Stimulated activated naive B cell treated with anti-CD40 and anti-IgM and Interleukin-4, amounts not matched to agents 10 μg/mL and 1 μg/mL and 100 μg/mL, for 72 hours (primary cell): ENCODE data around the gene WIPI1.

Experiments
- ATAC-seq, 2 donors: fragments of 150-1000 bp; cut with Tn5 transposase; replicated peaks; 2 replicates each; pipeline ENCODE4 v1.10.0; 2021; ENCODE audit warnings: moderate library complexity in 1 of 2
- DNase-seq: peaks from one replicate; pipeline ENCODE4 v3.0.0; 2021
- H3K27ac Mint-ChIP-seq: one replicate; pipeline ENCODE4 v1.8.0; 2022; ENCODE audit warnings: mild to moderate bottlenecking, mixed read lengths
- H3K27me3 Mint-ChIP-seq, 2 donors: one replicate each; pipeline ENCODE4 v1.8.0; 2022; ENCODE audit warnings: mixed read lengths in 2 of 2
- H3K36me3 Mint-ChIP-seq, 2 donors: one replicate each; pipeline ENCODE4 v1.8.0; 2022; ENCODE audit warnings: mixed read lengths in 2 of 2, mild to moderate bottlenecking in 1 of 2
- H3K4me1 Mint-ChIP-seq, 2 donors: one replicate each; pipeline ENCODE4 v1.8.0; 2022; ENCODE audit warnings: mixed read lengths in 2 of 2, mild to moderate bottlenecking in 1 of 2
- H3K4me3 Mint-ChIP-seq, 2 donors: one replicate each; pipeline ENCODE4 v1.8.0; 2022; ENCODE audit warnings: mild to moderate bottlenecking in 2 of 2, mixed read lengths in 2 of 2, moderate library complexity in 1 of 2
- H3K9me3 Mint-ChIP-seq, 2 donors: one replicate each; pipeline ENCODE4 v1.8.0; 2022; ENCODE audit warnings: mixed read lengths in 2 of 2, mild to moderate bottlenecking in 1 of 2

Gene WIPI1

DNA sequence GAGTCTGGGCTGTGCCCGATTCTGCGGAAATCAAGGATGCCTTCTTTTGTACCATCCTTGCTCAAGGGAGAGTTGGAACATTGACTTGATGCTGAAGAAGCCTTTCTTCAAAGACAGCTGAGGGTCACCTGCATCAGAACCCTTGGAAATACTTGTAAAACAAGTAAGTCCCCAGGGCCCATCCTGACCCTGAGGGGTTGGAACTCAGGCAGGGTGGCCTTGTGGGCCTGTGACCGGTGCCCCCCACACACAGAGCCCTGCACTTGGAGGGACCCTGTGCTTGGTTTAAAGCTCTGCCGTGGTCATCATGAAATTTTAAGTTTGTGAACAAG, 56.9 kb downstream of the WIPI1 start:
- Mint-ChIP-seq H3K4me3 (no peak overlapping the region), H3K27me3 (no peaks in the 10 kb centered on the region), H3K9me3 (no peaks in the 10 kb centered on the region), H3K27ac (peak overlapping the region; percentile 76), H3K4me1 (peaks cover 16 to 38% of the 10 kb centered on the region in 2 donors), H3K36me3 (peaks cover 5% of the 10 kb centered on the region in 2 donors)
- ATAC-seq (no peak), DNase-seq (no peak)

DNA sequence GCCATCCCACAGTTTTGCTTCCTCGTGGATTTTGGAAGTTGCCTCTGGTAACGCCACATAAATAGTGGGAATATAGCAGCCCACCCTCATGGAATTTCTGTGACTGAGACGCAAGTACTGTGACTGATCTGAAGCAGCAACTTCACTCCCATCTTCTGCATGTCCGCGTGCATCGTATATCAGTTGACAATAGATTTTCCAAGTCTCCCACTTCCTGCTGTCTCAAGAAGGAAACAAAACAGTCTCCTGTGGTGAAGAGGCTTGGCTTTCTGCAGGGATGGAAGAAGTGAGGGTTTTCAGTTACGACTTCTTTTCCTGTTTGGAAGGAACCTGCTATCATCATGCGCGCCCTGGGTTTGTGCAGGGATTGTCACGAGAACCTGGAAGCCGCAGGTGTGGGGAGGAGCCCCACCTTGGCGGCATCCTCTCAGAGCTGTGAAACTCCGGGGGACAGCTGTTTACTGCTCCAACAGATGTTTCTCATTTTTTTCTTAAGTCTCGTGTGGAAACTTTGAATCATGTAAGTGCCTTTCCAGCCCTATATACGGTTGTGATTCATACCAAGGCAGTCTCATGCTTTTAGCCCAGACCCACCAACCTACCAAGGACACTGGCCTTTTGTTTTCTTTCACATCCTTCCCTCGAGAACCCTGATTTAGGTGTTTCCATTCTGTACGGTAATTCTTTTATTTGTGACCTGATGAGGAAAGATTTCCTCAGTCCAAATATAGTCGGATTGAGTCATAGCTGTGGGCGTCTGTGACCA, 57.5 kb downstream of the WIPI1 start:
- ATAC-seq, result peak; percentile 89

DNA sequence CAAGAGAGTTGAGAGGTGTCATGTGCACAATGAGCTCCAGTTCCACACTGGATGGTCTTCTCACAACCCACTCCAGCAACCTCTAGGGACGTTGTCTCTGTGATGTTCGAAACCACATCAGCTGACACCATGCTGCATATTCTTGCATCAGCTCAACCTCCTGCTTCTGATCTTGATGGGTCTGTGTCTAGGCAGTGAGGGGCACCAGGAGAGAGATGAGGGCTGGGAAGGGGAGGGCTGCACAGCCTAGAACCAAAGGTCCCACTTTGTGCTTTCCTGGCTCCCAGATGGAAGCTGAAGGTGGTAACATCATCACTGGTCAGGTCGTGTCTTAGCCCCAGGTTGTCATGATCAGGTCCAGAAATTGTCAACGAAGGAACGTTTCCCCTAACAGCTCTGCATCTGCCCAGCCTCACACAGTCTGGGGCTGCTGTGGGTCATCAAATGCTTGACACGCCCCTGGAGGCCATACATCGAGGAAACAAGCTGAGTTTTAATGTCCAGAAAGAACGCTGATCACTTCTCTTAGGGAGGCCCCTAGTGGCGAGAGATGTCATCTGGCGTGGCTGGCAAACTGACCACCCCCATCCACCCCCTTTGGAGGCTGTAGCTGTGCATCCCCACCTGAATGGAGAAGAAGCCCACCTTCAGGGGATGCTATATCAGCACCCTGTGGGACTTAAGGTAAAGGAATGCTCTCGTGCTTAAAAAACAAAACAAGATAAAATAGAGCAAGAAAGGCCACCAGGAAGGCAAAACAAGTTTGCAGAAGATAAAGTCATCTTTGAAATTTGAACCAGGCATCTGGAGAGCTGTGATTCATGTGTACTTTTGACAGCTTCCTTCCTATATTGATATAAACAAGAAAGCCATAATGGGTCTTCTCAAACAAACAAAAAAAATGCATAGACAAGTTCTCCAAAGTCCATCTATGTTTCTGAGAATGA, 58.3 kb downstream of the WIPI1 start:
- H3K4me1 Mint-ChIP-seq, result peaks cover 16 to 38% of the 10 kb centered on the region in 2 donors
- H3K4me3 Mint-ChIP-seq, result peak overlapping the region in 1 of 2 donors; percentile 25
- peaks cover 5 to 7% of the 10 kb centered on the region in 2 donors for H3K9me3 Mint-ChIP-seq
- ATAC-seq (peak; percentile 55), DNase-seq (peak; percentile 23)
- H3K27me3 Mint-ChIP-seq, result no peaks in the 10 kb centered on the region
- peak overlapping the region; percentile 86 for H3K27ac Mint-ChIP-seq
- H3K36me3 Mint-ChIP-seq, result peaks cover 11 to 13% of the 10 kb centered on the region in 2 donors

More for the DNA sequence above, 57.5 kb downstream of the WIPI1 start:
- peak overlapping the region in 1 of 2 donors; percentile 43 for H3K4me3 Mint-ChIP-seq
- H3K36me3 Mint-ChIP-seq, result peaks cover 9% of the 10 kb centered on the region in 2 donors
- H3K27ac Mint-ChIP-seq, result peak overlapping the region; percentile 76
- peak; percentile 36 for DNase-seq
- no peaks in the 10 kb centered on the region for H3K27me3 Mint-ChIP-seq
- peaks cover 16 to 38% of the 10 kb centered on the region in 2 donors for H3K4me1 Mint-ChIP-seq
- peaks cover 1 to 4% of the 10 kb centered on the region in 2 donors for H3K9me3 Mint-ChIP-seq

DNA sequence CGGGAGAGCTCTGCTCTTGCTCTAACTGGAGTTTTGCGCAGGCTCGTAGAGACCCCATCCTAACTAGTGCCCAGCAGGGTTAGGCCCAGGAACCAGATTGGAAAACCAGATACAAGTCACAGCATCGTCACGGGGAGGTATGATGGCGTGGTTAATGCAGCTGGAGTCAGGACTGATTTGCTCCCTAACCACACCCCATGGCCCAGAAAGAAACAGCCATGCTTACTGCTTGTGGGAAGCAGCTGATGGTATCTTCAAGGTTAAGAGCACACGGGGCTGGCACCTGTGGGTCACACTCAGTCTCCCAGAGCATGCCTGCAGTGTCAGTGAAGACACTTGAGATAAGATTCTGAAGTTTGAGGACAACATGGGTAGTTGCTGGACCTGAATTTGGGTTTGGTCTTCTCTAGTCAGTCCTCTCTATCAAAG, 60.2 kb downstream of the WIPI1 start:
- Mint-ChIP-seq H3K36me3 (peaks cover 10 to 13% of the 10 kb centered on the region in 2 donors), H3K4me1 (peaks cover 16 to 33% of the 10 kb centered on the region in 2 donors), H3K9me3 (peaks cover 5 to 7% of the 10 kb centered on the region in 2 donors), H3K27me3 (no peaks in the 10 kb centered on the region), H3K27ac (no peak overlapping the region), H3K4me3 (no peak overlapping the region)
- DNase-seq, result no peak
- no peak for ATAC-seq

DNA sequence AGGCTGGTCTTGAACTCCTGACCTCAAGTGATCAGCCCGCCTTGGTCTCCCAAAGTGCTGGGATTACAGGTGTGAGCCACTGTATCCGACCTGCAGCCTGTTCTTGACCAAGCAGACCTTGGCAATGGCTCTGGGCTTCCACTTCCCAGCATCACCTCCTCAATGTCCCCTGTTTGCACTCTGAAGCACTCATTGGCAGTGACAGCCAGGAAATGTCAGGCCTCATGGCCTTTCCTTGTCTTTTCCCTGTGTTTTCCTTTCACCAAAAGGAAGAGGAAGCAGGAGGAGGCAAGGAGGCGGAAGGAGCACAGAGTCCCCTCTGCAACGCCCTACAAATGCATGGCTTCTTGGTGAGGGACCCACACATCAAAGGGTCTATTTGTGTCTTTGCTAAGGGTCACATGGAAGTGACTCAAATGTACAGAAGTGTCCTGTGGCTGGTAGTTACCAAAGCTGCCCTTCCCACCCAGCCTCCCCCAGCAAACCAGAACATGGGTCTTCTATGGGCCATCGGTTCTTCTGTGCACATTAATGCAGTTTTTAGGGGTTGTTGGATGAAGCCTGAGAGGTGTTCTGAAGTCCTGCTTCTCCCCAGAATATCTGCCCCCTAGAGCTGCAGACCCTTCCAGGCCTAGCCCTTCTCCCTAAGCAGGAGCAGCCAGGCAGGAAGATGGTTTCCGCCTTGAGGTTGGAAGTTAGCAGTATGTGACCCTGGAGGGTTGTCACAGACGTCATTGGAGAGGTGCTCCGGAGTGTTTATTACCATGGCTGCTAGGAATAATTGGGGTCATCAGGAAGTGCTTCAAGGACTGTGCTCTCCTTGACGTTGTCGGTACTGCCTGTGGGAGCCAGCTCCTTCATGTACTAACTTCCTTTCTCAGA, 60.8 kb downstream of the WIPI1 start:
- ATAC-seq (no peak), DNase-seq (no peak)
- Mint-ChIP-seq H3K9me3 (peaks cover 5 to 7% of the 10 kb centered on the region in 2 donors), H3K4me3 (no peak overlapping the region), H3K36me3 (peaks cover 10 to 13% of the 10 kb centered on the region in 2 donors), H3K27ac (no peak overlapping the region), H3K27me3 (no peaks in the 10 kb centered on the region), H3K4me1 (peaks cover 16 to 32% of the 10 kb centered on the region in 2 donors)

DNA sequence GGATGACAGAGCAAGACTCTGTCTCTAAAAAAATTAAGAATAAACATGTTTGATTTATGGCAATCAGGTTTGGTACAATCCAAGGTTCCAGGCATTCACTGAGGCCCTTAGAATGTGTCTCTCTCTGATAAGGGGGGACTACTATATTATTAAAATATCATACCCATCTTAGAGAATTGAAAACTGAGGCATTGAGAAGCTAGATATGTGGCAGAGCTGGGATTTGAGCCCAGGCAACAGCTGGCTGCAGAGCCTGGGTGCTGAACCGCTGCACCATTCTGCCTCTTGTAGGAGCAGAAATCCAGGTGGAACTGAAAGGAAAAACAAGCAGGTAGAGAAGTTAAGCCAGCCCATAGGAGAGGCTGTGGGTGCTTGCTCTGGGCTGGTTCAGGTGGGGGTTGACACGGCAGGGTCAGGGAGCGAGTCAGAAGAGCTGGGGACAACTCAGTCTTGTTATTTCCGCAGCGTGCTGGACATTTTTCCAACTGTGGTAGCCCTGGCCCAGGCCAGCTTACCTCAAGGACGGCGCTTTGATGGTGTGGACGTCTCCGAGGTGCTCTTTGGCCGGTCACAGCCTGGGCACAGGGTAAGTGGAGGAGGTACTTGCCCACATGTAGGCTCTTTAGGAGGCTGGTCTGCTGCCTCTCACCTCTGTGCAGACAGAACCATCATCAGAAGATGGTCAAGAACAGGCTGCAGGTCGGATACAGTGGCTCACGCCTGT, 62.5 kb downstream of the WIPI1 start:
- peaks cover 10 to 13% of the 10 kb centered on the region in 2 donors for H3K36me3 Mint-ChIP-seq
- DNase-seq (no peak), ATAC-seq (no peak)
- no peak overlapping the region for H3K4me3 Mint-ChIP-seq
- H3K4me1 Mint-ChIP-seq, result peaks cover 12 to 21% of the 10 kb centered on the region in 2 donors
- no peaks in the 10 kb centered on the region for H3K27me3 Mint-ChIP-seq
- H3K9me3 Mint-ChIP-seq, result peaks cover 5 to 7% of the 10 kb centered on the region in 2 donors
- no peak overlapping the region for H3K27ac Mint-ChIP-seq

DNA sequence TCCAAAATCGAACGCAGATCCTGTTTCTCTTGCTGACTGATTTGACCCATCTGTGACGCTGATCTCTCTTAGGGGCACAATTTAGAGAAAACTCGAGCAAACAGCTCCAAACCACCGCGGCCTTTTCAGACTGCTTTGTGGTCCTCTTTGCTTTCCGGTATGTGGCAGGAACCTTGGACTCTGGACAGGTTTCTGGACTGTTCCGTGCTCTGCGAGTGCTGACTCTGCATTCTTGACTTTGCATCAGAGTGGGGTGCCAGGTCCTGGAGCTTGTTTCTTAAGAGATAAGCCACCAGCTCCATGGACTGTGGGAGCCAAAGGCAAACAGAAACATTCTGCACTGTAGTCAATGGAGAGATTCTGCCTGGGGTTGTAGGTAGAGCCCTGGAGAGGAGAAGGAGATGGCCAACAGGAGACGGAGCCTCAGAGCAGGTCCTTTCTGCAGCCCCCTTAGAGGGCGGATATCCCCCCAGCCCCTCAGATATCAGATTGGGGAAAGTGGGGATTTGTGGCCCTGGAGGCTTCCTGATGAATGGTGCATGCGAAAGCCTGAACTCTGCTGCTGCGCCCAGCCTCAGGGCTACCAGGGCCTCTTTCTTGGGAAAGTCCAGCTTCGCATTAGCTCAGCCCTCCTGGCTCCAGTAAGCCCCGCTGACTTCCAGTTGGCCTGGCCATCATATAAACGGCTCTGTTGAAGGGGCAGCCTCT, 65.6 kb downstream of the WIPI1 start:
- H3K27ac Mint-ChIP-seq, result no peak overlapping the region
- DNase-seq (no peak), ATAC-seq (no peak)
- H3K9me3 Mint-ChIP-seq, result peaks cover 5 to 7% of the 10 kb centered on the region in 2 donors
- H3K36me3 Mint-ChIP-seq, result peaks cover 10 to 13% of the 10 kb centered on the region in 2 donors
- H3K4me3 Mint-ChIP-seq, result no peak overlapping the region
- peaks cover under 1 to 3% of the 10 kb centered on the region in 2 donors for H3K4me1 Mint-ChIP-seq
- H3K27me3 Mint-ChIP-seq, result no peaks in the 10 kb centered on the region

DNA sequence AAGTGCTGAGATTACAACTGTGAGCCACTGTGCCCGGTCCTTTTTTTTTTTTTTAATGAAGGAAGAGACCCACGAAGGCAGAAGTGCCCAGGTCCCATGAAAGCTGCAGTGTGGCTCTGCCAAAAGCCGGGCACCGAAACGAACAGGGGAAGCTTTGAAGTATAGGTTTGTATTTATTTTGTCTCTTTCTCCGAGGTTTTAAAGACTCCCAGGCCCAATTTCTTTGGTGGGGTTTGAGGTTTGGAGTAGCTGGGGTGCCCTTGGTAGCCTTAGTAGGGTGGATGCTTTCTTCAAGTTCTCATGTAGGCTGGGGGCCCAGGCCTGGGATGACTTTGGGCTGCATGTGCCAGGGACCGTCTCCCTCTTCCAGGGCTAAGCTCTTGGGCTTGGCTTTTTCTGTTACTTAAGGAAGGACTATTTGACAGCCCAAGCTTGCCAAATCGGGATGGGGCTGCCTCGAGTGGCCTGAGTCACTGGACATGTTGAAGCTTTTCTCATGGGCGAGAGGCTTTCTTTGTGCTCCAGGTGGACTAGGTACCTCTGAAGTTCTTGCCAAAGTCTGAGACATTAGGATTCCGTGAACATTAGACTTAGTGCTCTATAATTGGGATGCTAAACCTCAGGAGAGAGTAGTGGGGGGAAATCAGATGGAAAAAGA, 66.3 kb downstream of the WIPI1 start:
- peaks cover 7 to 9% of the 10 kb centered on the region in 2 donors for H3K36me3 Mint-ChIP-seq
- no peaks in the 10 kb centered on the region for H3K27me3 Mint-ChIP-seq
- no peak for ATAC-seq
- DNase-seq, result no peak
- peaks cover 5 to 7% of the 10 kb centered on the region in 2 donors for H3K9me3 Mint-ChIP-seq
- H3K4me1 Mint-ChIP-seq, result no peaks in the 10 kb centered on the region
- no peak overlapping the region for H3K27ac Mint-ChIP-seq
- no peak overlapping the region for H3K4me3 Mint-ChIP-seq

DNA sequence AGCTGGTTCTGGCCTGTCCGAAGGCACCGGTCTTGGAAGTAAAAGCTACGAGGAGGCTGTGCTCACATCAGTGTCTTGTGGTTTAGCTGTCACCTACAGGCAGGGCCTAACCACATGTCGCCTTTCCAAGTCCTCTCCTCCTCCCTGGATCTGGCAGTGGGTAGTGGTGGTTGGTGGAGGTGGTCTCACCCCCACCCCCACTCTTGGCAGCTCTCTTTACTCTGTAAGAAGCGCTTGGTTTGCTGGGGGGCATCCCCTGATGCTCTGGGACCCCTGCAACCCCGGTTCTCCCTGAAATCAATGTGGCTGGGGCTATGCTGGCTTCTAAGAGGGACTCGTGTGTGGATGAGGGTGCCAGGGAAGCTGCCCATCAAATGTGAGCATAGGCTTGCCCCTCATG, 68.3 kb downstream of the WIPI1 start:
- DNase-seq (no peak), ATAC-seq (no peak)
- Mint-ChIP-seq H3K4me3 (no peak overlapping the region), H3K36me3 (no peaks in the 10 kb centered on the region), H3K27me3 (peaks cover 4 to 7% of the 10 kb centered on the region in 2 donors), H3K9me3 (no peaks in the 10 kb centered on the region), H3K27ac (no peak overlapping the region), H3K4me1 (no peaks in the 10 kb centered on the region)

DNA sequence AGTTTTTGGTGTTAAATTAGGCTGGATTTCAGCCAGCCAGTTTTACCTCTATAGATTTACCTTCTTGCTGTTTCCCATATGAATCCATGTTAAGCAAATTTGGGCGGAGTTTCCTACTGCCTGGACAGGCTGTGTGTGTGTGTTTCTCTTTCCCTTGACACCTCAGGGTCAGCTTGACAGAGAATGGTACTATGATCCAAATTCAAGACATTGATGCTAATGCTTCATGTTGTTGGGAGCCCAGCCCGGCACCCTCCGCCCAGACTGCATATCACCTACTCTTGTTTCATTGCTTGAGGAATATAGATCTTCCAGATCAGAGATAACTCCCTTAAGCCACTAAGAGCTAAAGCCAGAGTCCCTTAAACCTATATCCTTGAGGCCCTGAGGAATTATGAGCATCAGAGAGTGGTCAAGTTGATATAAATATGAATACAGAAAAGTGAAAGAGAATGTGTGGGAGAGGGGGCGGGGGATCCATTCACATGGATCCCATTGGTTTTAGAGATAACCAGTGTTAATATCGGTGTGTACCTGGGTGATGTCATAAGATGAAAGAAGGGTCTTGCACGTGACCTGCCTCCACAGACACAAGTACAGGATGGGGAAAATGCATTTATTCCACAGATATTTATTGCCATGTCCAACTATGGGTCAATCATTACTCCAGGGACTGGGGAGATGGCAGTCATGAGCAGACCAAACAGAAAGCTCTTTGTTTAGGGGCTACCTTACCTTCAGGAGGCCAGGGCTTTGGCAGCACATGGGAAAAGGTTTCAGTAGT, 69.7 kb downstream of the WIPI1 start:
- Mint-ChIP-seq H3K4me1 (no peaks in the 10 kb centered on the region), H3K9me3 (no peaks in the 10 kb centered on the region), H3K36me3 (no peaks in the 10 kb centered on the region), H3K27me3 (peaks cover 7 to 11% of the 10 kb centered on the region in 2 donors), H3K27ac (no peak overlapping the region), H3K4me3 (no peak overlapping the region)
- DNase-seq (no peak), ATAC-seq (no peak)

DNA sequence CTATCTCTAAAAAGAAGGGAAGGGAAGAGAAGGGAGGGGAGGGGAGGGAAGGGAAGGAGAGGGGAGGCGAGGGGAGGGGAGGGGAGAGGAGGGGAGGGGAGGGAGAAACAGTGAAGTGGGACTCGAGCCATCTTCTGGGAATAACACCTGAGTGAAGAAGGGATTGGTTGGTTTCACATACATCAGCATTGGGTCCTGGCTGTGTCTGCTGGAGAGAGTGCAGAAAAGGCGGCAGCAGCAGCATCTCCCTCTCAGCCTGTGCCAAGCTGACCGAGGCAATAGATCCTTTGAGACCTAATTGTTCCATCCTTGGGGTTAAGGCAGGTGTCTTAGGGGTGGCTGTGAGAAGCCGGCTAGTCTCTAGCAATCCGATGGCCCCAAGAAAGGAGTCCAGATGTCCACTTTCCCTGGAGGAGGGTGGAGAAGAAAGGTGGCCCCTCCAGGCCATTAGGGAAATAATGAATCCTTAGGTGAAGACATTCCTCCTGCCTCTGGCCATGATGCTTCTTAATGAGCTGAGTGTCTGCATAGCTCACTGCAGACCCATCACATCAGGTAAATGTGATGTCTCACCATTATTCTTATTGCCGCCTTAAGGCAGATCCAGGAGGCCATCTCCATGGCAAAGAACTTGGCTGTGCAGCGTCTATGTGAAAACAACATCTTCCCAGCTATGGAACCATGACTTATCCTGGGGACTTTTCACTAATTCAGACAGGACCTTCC, 71.6 kb downstream of the WIPI1 start:
- Mint-ChIP-seq H3K4me1 (no peaks in the 10 kb centered on the region), H3K9me3 (no peaks in the 10 kb centered on the region), H3K27ac (no peak overlapping the region), H3K27me3 (peaks cover 7 to 11% of the 10 kb centered on the region in 2 donors), H3K4me3 (no peak overlapping the region), H3K36me3 (no peaks in the 10 kb centered on the region)
- ATAC-seq (no peak), DNase-seq (no peak)
